Measurements from ENCODE around the gene HRAS.

Gene HRAS

GRCh38 chr11:533586-534395 is 1.6 kb downstream of the HRAS start:
- peaks cover 17% of the 10 kb centered on the region for H3K4me1 ChIP-seq (ENCODE audit: insufficient read depth, low read length, poor library complexity, severe bottlenecking)
- H3K9me2 ChIP-seq (replicated peaks; ENCODE audit: low read depth, low read length): no peaks in the 10 kb centered on the region
- H3F3A ChIP-seq (ENCODE audit: low read depth): no peaks in the 10 kb centered on the region
- H3K79me2 ChIP-seq (ENCODE audit: insufficient read depth, low read length): peaks cover 17% of the 10 kb centered on the region
- peaks cover 18% of the 10 kb centered on the region for H4K20me1 ChIP-seq (ENCODE audit: insufficient read depth, low read length, poor library complexity, severe bottlenecking)
- no peak for TF ChIP-seq EZH2phosphoT487 (IDR thresholded peaks at IDR 0.05; ENCODE audit: borderline replicate concordance)
- TF ChIP-seq, protein P1, sequence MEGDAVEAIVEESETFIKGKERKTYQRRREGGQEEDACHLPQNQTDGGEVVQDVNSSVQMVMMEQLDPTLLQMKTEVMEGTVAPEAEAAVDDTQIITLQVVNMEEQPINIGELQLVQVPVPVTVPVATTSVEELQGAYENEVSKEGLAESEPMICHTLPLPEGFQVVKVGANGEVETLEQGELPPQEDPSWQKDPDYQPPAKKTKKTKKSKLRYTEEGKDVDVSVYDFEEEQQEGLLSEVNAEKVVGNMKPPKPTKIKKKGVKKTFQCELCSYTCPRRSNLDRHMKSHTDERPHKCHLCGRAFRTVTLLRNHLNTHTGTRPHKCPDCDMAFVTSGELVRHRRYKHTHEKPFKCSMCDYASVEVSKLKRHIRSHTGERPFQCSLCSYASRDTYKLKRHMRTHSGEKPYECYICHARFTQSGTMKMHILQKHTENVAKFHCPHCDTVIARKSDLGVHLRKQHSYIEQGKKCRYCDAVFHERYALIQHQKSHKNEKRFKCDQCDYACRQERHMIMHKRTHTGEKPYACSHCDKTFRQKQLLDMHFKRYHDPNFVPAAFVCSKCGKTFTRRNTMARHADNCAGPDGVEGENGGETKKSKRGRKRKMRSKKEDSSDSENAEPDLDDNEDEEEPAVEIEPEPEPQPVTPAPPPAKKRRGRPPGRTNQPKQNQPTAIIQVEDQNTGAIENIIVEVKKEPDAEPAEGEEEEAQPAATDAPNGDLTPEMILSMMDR (conservative IDR thresholded peaks at IDR 0.05; ENCODE audit: low read length): no peak
- peak overlapping the region; percentile 94 for H3K4me2 ChIP-seq (ENCODE audit: low read depth, low read length, poor library complexity, severe bottlenecking)
- H3K4me3 ChIP-seq (ENCODE audit: low read length, poor library complexity, severe bottlenecking): peak overlapping the region; percentile 94
- H3K9me3 ChIP-seq (ENCODE audit: insufficient read depth, low read depth, low read length): no peaks in the 10 kb centered on the region
- H3K36me3 ChIP-seq (ENCODE audit: insufficient read depth, low read length): peaks cover 4% of the 10 kb centered on the region; the same call in 1 of the 2 replicates
- no peak overlapping the region for H2AFZ ChIP-seq (ENCODE audit: low read length)
- H3K9ac ChIP-seq (ENCODE audit: low read depth, low read length, poor library complexity, severe bottlenecking): peak overlapping the region; percentile 85
- H3K27me3 ChIP-seq (ENCODE audit: insufficient read depth, low read length, poor library complexity, severe bottlenecking): no peaks in the 10 kb centered on the region

- Histone ChIP-seq H3K36me3 (ENCODE audit: insufficient read depth, low read length) (peaks cover 4% of the 10 kb centered on the region; the same call in 1 of the 2 replicates), H3F3A (ENCODE audit: low read depth) (no peaks in the 10 kb centered on the region), H3K9me3 (ENCODE audit: insufficient read depth, low read depth, low read length) (no peaks in the 10 kb centered on the region), H3K9ac (ENCODE audit: low read depth, low read length, poor library complexity, severe bottlenecking) (peak overlapping the region; percentile 85), H3K79me2 (ENCODE audit: insufficient read depth, low read length) (peaks cover 17% of the 10 kb centered on the region), H3K4me3 (ENCODE audit: low read length, poor library complexity, severe bottlenecking) (peak overlapping the region; percentile 94), H2AFZ (ENCODE audit: low read length) (no peak overlapping the region), H3K4me2 (ENCODE audit: low read depth, low read length, poor library complexity, severe bottlenecking) (peak overlapping the region; percentile 94), H3K4me1 (ENCODE audit: insufficient read depth, low read length, poor library complexity, severe bottlenecking) (peaks cover 17% of the 10 kb centered on the region), H4K20me1 (ENCODE audit: insufficient read depth, low read length, poor library complexity, severe bottlenecking) (peaks cover 18% of the 10 kb centered on the region), H3K9me2 (replicated peaks; ENCODE audit: low read depth, low read length) (no peaks in the 10 kb centered on the region), H3K27me3 (ENCODE audit: insufficient read depth, low read length, poor library complexity, severe bottlenecking) (no peaks in the 10 kb centered on the region)
- no peak for TF ChIP-seq EZH2phosphoT487 (IDR thresholded peaks at IDR 0.05; ENCODE audit: borderline replicate concordance)
- TF ChIP-seq, protein P1 (conservative IDR thresholded peaks at IDR 0.05; ENCODE audit: low read length): no peak
Measured at GRCh38 chr11:532986-533585, 2.3 kb downstream of the HRAS start.

DNA sequence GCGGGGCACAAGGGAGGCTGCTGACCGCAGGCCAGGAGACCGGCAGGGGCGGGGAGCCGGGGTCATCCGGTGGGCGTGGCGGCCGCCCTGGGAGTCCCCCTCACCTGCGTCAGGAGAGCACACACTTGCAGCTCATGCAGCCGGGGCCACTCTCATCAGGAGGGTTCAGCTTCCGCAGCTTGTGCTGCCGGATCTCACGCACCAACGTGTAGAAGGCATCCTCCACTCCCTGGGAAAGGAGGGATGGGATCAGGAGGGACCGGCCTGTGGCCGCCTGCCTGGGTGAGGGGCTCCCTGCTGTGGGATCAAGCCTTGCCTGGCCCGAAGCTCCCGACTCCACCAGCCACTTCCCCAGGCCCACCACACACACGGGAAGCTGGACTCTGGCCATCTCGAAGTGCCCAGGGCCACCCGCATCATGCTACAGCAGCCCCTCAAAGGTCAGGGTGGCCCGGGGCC is 2.8 kb downstream of the HRAS start:
- no peaks in the 10 kb centered on the region for H3K27me3 ChIP-seq (ENCODE audit: insufficient read depth, low read length, poor library complexity, severe bottlenecking)
- H3K79me2 ChIP-seq (ENCODE audit: insufficient read depth, low read length): peaks cover 17% of the 10 kb centered on the region
- peaks cover 17% of the 10 kb centered on the region for H3K4me1 ChIP-seq (ENCODE audit: insufficient read depth, low read length, poor library complexity, severe bottlenecking)
- no peak overlapping the region for H3K9ac ChIP-seq (ENCODE audit: low read depth, low read length, poor library complexity, severe bottlenecking)
- TF ChIP-seq, protein P1 (conservative IDR thresholded peaks at IDR 0.05; ENCODE audit: low read length): no peak
- TF ChIP-seq EZH2phosphoT487 (IDR thresholded peaks at IDR 0.05; ENCODE audit: borderline replicate concordance): no peak
- peaks cover 18% of the 10 kb centered on the region for H4K20me1 ChIP-seq (ENCODE audit: insufficient read depth, low read length, poor library complexity, severe bottlenecking)
- peaks cover 4% of the 10 kb centered on the region; the same call in 1 of the 2 replicates for H3K36me3 ChIP-seq (ENCODE audit: insufficient read depth, low read length)
- no peak overlapping the region for H3K4me2 ChIP-seq (ENCODE audit: low read depth, low read length, poor library complexity, severe bottlenecking)
- H3K9me3 ChIP-seq (ENCODE audit: insufficient read depth, low read depth, low read length): no peaks in the 10 kb centered on the region
- no peak overlapping the region for H3K4me3 ChIP-seq (ENCODE audit: low read length, poor library complexity, severe bottlenecking)
- H3K9me2 ChIP-seq (replicated peaks; ENCODE audit: low read depth, low read length): no peaks in the 10 kb centered on the region
- no peaks in the 10 kb centered on the region for H3F3A ChIP-seq (ENCODE audit: low read depth)
- no peak overlapping the region for H2AFZ ChIP-seq (ENCODE audit: low read length)
